Stimulated activated CD4-positive, alpha-beta T cell treated with anti-CD3 and anti-CD28 coated beads, Interleukin-15, amount 100 ng/mL, for 24 hours (primary cell): Measurements from ENCODE around the gene RIMKLB.
"Not testable (repeated sequence)": the region's sequence is repeated elsewhere in the genome, so short reads cannot be mapped to it uniquely, and the experiment has no call there.

ENCODE experiments used
- DNase-seq: peaks from one replicate; pipeline ENCODE4 v3.0.0-alpha.2; 2020

Gene RIMKLB

GRCh38 chr12:8779862-8780261, 82.1 kb downstream of the RIMKLB start:
- no peak for DNase-seq

- no peak for DNase-seq
Measured at GRCh38 chr12:8780389-8780788, 82.6 kb downstream of the RIMKLB start.

DNA sequence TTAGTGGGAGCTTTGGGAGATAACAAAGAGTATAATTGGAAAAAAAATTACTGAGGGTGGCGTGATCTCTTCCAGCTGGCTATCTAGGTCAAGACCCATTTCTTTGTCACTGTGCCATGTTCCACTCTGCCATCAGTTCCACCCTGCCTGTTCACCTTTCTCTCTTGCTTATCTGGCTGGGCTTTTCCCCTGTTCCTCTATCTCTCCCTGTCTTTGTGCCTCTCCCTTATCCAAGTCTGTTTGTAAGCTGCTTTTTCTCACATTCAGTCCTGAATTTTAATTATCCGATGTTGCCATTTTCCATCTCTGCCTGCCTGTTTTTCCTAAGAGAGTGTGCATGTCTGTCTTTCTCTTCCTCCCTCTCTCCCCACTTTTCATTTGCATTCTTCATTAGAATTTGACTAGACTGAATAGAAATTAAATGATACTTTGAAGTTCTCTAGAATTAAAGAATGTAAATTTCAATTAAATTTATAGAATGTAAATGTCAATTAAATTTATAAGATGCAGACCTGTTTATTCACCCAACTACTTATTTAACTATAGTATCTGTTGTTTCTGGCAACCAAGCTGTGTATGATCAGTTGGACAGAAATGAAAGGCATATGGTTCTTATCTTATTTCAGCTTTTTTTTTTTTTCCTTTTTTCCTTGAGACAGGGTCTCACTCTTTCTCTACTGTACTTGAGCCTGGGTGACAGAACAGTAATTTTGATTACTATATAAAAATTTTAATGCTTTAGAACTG, 83.8 kb downstream of the RIMKLB start:
- DNase-seq, result no peak

DNA sequence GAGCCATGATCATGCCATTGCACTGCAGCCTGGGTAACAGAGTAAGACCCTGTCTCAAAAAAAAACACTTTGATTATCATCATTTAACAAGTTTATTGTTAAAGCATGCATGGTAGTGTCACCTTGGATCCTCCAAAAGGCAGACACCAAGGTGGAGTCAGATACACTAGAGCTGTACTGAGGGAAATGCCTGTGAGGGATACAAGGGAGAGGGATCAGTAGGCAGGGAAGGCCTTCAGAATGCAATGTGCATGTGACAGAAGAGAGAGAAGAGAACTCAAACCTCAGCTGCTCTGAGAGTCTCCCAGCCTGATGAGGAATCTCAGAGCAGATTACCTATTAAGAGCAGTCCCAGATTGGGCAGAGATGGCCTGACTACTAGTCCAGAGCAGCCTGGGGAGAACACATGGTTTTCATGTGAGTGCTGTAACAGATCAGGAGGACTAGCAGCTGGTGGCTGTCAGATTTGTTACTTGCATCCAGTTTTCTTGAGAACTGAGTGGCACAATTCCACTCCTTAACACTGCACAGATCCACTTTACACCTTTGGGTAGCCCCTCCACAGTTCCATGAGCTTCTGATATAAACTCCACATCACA, 86.6 kb downstream of the RIMKLB start:
- no peak for DNase-seq

- no peak for DNase-seq
Measured at GRCh38 chr12:8785499-8785898, 87.7 kb downstream of the RIMKLB start.

GRCh38 chr12:8787206-8787605, 89.4 kb downstream of the RIMKLB start:
- DNase-seq, result not testable (repeated sequence)

GRCh38 chr12:8788706-8789105, 90.9 kb downstream of the RIMKLB start:
- not testable (repeated sequence) for DNase-seq

GRCh38 chr12:8789341-8790013, 91.7 kb downstream of the RIMKLB start:
- DNase-seq, result not testable (repeated sequence)

GRCh38 chr12:8793226-8793625, 95.4 kb downstream of the RIMKLB start:
- not testable (repeated sequence) for DNase-seq

DNA sequence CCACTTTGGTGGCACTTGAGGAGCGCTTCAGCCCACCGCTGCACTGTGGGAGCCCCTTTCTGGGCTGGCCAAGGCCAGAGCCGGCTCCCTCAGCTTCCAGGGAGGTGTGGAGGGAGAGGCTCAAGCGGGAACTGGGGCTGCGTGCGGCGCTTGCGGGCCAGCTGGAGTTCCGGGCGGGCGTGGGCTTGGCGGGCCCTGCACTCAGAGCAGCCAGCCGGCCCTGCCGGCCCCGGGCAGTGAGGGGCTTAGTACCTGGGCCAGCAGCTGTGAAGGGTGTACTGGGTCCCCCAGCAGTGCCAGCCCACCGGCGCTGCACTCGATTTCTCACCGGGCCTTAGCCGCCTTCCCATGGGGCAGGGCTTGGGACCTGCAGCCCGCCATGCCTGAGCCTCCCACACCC, 96.8 kb downstream of the RIMKLB start:
- DNase-seq, result not testable (repeated sequence)

DNA sequence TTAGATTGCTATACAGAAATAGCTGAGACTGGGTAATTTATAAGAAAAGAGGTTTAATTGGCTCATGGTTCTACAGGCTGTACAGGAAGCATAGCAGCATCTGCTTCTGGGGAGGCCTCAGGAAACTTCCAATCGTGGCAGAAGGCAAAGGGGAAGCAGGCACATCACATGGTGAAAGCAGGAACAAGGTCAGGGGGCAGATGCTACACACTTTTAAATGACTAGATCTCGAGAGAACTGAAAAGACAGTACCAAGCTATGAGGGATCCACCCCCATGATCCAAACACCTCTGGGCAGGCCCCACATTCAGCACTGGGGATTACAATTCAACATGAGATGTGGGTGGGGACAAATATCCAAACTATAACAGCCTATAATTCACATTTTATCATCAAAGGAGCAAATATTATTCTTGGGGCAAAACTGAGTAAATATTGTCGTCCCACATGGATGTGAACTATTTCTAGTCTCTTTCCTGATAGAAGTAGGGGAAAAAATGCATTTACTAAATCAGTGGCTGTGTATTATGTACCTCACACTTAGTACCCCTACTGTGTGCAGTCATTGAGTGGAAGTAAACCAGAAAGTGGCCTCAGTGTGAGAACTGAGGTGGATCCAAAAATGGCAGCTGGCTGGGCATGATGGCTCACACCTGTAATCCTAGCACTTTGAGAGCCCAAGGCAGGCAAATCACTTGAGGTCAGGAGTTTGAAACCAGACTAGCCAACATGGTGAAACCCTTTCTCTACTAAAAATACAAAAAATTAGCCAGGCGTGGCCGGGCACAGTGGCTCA, 99.2 kb downstream of the RIMKLB start:
- no peak for DNase-seq

DNA sequence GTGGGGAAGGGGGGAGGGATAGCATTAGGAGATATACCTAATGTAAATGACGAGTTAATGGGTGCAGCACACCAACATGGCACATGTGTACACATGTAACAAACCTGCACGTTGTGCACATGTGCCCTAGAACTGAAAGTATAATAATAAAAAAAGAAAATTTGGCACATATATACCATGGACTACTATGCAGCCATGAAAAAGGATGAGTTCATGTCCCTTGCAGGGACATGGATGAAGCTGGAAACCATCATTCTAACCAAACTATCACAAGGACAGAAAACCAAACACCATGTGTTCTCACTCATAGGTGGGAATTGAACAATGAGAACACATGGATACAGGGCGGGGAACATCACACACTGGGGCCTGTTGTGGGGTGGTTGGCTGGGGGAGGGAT, 103.4 kb downstream of the RIMKLB start:
- DNase-seq, result not testable (repeated sequence)

DNA sequence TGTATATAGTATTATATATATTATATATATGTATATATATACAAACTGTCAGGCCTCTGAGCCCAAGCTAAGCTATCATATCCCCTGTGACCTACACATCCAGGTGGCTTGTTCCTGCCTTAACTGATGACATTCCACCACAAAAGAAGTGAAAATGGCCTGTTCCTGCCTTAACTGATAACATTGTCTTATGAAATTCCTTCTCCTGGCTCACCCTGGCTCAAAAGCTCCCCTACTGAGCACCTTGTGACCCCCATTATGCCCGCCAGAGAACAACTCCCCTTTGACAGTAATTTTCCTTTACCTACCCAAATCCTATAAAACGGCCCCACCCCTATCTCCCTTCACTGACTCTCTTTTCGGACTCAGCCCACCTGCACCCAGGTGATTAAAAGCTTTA, 107.0 kb downstream of the RIMKLB start:
- DNase-seq, result not testable (repeated sequence)

GRCh38 chr12:8805487-8805886, 107.7 kb downstream of the RIMKLB start:
- not testable (repeated sequence) for DNase-seq

- not testable (repeated sequence) for DNase-seq
Measured at GRCh38 chr12:8807084-8807483, 109.3 kb downstream of the RIMKLB start.

DNA sequence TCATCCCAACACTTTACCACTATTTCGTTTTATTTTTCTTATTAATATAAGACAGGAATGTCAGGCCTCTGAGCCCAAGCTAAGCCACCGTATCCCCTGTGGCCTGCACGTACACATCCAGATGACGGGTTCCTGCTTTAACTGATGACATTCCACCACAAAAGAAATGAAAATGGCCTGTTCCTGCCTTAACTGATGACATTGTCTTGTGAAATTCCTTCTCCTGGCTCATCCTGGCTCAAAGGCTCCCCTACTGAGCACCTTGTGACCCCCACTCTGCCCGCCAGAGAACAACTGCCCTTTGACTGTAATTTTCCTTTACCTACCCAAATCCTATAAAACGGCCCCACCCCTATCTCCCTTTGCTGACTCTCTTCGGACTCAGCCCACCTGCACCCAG, 112.3 kb downstream of the RIMKLB start:
- not testable (repeated sequence) for DNase-seq

DNA sequence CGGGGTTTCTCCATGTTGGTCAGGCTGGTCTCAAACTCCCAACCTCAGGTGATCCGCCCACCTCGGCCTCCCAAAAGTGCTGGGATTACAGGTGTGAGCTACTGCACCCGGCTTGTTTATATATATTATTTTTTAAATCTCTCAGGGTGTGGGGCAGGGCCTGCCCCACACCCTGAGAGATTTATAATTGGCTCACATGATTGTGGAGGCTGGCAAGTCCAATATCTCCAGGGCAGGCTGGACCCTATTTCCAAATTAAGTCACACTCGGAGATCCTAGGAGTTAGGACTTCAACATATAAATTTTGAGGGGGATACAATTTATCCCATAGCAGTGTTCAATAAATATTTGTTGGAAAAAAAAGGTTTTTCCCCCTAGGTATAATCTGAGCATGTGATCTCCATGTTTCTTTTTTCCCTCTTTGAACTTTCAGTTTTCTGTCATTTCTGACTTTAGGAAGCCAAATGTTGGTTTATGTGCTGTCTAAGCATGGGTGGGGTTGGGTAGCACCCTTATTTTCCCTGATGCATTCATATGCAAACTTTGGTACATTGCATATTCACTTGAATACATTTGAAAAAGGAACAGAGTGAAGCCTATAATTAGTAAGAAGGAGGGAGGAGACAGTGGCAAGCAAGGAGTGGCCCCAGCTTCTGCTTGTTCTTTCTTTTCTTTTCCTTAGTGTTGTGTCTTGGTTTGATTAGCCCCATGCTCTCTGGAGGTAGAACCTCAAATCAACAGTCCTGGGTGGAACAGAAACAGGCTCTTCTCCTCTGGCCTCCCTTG, 116.0 kb downstream of the RIMKLB start:
- DNase-seq, result no peak

GRCh38 chr12:8816448-8817050, 118.8 kb downstream of the RIMKLB start:
- no peak for DNase-seq

DNA sequence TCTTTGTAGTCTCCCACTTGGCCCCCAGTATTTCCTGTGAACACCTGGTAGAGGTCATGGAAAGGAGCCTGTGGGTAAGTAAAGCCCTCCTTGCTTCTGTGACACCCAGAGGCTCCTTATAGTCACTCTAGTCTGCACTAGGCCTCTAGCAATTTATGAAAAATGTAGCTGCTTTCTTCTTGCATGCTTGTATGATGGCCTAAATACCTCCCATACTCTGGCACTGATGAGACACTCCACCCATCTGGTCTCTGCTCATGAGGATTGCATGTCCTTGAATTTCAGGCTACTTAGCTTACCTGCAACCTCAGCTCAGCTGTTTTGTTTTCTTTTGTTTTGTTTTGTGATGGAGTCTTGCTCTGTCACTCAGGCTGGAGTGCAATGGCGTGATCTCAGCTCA, 120.1 kb downstream of the RIMKLB start:
- no peak for DNase-seq

GRCh38 chr12:8818526-8818925, 120.7 kb downstream of the RIMKLB start:
- DNase-seq, result no peak

DNA sequence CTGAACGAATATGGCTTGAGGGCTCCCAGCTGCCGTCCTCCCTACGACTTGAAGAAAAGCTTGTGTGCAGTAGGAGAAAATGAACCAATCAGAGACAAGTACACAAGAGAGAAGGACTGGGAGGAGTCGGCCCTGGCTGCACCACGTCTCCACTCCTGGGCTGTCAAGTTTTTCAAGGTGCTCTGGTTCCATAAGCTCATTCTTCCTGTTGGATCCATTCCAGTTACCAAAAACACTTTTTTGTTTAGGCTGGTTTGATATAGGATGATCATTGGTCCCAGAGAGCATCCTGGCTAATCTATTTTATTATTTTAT, 121.8 kb downstream of the RIMKLB start:
- no peak for DNase-seq
